ENCODE results near the gene RNU5B-1.
"Not testable (repeated sequence)": the region's sequence is repeated elsewhere in the genome, so short reads cannot be mapped to it uniquely, and the experiment has no call there.

RNU5B-1 gene

DNA sequence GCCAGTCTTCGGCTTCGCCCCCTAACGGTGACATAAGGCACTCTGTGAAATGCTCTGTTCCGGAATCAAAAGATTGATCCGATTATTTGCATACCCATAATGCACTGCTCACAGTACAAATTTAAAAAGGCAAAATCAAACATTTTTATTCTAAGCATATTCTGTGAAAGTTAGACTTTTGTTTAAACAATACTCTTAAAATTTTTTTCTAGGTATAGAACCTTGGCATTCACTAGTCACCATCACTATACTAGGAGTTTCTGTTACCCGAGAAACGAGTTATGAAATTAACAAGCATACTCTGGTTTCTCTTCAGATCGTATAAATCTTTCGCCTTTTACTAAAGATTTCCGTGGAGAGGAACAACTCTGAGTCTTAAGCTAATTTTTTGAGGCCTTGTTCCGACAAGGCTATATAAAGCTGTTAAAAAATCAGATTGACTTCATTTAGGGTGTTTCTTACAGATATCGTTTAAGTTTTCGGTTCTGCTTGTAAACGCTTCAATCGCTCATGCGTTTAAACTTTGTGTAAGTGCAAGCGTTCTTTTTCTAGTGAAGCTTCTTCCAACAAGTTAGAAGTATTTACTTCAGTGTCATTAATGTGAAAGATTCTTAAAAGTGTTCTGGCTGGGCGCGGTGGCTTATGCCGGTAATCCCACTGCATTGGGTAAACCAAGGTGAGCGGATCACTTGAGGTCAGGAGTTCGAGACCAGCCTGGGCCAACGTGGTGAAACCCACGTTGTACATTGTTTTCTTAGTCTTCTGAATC lies at the start of gene RNU5B-1:
Gene RNU5B-1, plus strand, starts transcription at position 297 of the 769 bp plus-strand sequence.
- Mint-ChIP-seq H3K4me1 (peaks cover 37% of the 10 kb centered on the region), H3K36me3 (no peaks in the 10 kb centered on the region), H3K9me3 (no peaks in the 10 kb centered on the region), H3K27me3 (no peaks in the 10 kb centered on the region), H3K4me3 (peak within 1 kb of the TSS; percentile 99), H3K27ac (peak within 1 kb of the TSS; percentile 99)

DNA sequence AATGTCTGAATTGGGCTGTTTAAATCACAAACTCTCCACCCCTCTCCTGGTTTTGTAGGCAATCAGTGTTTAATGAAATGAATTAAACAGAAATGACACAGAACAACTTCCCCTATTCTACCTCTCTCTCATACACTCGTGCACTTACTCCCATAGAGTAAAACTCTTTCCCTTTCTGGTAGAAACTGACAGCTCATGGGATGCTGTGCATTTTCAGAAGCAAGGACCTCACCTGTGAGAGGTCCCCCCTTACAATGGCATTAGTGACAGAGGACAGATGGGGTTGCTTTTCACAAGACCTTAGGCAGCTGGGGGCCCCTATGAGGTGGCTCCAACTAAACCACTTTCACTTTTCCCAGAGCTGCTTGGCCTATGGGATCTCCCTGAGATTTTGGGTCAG lies 49.7 kb upstream of the RNU5B-1 start:
- peaks cover 12% of the 10 kb centered on the region for H3K36me3 Mint-ChIP-seq
- no peaks in the 10 kb centered on the region for H3K9me3 Mint-ChIP-seq
- H3K4me3 Mint-ChIP-seq: no peak overlapping the region
- no peak overlapping the region for H3K27ac Mint-ChIP-seq
- H3K4me1 Mint-ChIP-seq: peaks cover 9% of the 10 kb centered on the region
- H3K27me3 Mint-ChIP-seq: no peaks in the 10 kb centered on the region

DNA sequence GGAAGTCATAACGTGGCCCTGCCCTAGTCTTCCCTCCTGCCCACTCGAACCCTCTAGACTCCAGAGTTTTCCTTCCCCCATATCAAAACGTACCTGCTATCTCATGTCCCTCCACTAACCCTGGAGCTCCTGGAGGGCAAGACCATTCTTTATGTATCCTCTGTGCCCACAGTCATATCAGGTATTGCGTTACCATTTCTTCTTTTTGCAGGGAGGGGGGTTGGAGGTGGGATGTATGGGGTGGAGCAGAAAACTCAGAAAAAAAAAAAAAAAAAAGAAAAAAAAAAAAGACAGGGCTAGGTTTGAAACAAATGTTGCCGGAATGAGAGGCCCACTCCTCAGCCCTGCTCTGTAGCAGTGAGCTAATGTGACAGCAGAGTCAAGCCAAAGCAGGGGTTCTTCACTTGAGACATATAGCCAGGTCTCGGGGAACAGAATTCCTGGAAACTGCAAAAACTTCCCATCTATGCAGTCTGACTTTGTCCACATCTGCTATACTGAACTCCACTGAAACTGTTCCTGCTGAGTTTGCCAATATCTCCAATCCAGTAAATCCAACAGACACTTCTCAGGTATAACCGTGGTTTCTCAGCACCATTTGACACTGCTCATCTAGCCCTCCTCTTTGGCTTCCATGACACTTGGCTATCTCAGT lies 48.9 kb upstream of the RNU5B-1 start:
- Mint-ChIP-seq H3K27ac (peak overlapping the region; percentile 53), H3K4me1 (peaks cover under 1% of the 10 kb centered on the region), H3K9me3 (no peaks in the 10 kb centered on the region), H3K4me3 (no peak overlapping the region), H3K36me3 (peaks cover 15% of the 10 kb centered on the region), H3K27me3 (no peaks in the 10 kb centered on the region)

DNA sequence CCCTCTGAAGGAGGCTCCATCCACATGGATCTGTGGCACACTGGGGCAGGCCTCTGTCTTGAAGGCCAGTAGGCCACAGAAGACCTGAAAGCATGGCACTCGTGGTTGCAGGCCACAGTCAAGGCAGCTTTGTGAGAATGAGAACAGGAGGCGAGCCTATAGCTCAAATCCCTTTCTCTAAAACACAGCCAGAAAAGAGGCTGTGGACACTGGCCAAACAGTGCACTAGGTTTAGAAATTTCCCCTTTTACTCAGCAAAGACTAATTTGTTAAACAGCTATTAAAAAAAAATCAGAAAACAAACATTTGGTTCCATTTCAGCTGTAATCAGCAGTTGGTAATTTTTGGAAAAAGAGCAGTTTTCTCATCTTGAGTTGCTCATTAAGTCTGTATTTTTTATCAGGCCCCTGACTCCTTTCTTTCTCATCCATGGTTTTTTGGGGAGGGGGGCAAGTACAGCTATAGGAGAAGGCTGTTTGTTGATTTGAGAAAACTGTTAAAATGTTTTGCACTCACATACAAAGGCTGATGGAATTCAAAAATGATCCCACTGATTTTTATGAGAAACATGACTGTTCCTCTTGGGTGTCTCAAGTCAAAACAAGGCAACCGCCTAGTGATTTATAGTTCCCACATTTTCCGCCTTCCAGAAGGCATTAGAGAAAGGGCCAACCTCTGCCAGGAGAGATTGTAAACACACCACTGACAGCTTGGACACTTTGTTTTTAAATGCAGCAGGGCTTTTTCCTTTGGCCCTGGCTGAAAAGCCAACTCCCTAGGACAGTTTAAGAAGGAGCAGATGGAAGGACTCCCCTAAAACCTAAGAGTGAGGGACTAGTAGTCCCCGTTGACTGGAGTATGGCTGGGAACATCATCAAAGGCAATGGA lies 45.9 kb upstream of the RNU5B-1 start:
- Mint-ChIP-seq H3K27ac (no peak overlapping the region), H3K36me3 (peaks cover 20% of the 10 kb centered on the region), H3K4me3 (no peak overlapping the region), H3K9me3 (no peaks in the 10 kb centered on the region), H3K27me3 (no peaks in the 10 kb centered on the region), H3K4me1 (no peaks in the 10 kb centered on the region)

DNA sequence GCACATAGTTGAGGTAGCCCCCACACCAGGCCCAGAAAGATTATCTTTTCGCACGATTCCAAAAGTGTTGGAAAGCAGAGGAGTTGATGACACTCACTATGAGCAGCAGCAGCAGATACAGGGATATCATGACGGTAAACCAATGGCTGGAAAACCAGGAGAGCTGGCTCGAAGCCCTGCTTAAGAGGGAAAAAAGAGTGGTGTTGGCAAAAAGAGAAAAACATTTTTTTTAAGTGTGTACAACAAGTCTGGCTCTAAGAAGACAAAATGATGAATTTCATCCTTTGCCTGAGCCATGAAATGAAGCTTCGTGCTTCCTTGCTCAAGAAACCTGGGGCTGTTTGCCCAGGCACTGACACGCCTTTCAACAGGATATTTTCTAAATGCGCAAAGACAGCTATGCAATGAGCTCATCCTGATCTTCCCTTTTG lies 45.1 kb upstream of the RNU5B-1 start:
- peaks cover 20% of the 10 kb centered on the region for H3K36me3 Mint-ChIP-seq
- H3K4me1 Mint-ChIP-seq: no peaks in the 10 kb centered on the region
- H3K27ac Mint-ChIP-seq: no peak overlapping the region
- no peak overlapping the region for H3K4me3 Mint-ChIP-seq
- no peaks in the 10 kb centered on the region for H3K27me3 Mint-ChIP-seq
- H3K9me3 Mint-ChIP-seq: no peaks in the 10 kb centered on the region

DNA sequence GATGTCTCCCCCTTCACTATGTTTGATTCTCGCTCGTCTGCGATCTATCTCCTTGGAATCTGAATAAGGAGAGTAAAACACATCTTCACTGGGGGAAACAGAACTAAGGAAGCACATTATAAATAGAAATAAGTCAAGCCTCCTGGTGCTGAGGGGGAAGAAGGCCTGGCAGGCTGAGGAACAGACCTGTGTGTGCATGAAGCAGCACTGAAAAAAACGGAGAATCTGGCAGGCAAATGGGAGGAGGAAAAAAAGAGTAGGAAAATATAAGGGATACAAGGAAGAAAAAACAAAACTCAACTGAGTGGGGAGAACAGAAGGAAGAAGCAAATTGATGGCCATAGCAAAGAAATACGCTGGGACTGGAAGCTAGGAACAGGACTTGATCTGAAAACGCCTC lies 43.5 kb upstream of the RNU5B-1 start:
- Mint-ChIP-seq H3K9me3 (no peaks in the 10 kb centered on the region), H3K27me3 (no peaks in the 10 kb centered on the region), H3K4me3 (no peak overlapping the region), H3K27ac (peak overlapping the region; percentile 47), H3K4me1 (no peaks in the 10 kb centered on the region), H3K36me3 (peaks cover 16% of the 10 kb centered on the region)

DNA sequence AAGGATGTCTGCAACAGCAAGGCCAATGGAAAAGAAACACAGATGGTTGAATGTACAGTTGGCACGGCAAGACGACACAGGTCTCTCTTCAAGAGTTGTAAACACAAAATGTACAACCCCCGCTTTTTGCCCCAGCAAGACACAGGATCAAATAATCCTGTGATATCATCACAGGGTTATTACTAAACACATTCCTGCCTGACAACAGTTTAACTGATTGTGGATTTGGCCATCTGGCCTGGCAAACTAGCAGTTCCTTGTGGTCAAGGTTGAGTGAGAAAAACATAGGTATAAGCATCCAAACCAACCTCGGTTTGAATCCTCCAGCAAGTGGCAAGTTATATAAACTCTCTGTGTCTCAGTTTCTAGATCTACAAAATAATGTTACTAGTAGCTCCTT lies 41.2 kb upstream of the RNU5B-1 start:
- H3K4me3 Mint-ChIP-seq: no peak overlapping the region
- no peak overlapping the region for H3K27ac Mint-ChIP-seq
- peaks cover 13% of the 10 kb centered on the region for H3K36me3 Mint-ChIP-seq
- H3K9me3 Mint-ChIP-seq: no peaks in the 10 kb centered on the region
- H3K4me1 Mint-ChIP-seq: no peaks in the 10 kb centered on the region
- no peaks in the 10 kb centered on the region for H3K27me3 Mint-ChIP-seq

DNA sequence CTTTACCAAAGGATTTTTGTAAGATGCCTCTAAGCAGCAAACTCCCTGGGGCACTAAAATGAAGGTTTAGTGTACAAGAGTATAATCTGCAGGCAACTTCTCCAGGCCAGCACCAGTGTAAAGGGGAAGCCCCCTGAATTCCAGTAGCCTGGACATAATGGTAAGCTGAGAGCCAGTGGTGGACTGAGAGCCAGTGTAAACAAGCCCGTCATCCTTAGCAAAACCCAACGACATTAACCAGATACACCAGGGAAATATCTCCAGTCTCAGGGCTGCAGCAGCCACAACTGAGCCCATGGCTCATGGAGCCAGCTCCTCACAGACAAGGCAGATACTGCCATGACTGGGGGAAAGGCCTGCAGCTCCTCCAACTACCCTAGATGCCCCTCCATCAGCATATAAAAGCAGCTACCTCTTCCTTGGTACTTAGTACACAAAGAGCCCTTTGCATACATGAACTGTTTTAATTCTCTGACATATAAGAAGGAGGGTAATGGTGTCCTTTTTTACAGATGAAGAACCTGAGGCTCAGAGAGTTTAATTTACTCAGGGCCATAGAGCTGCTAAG lies 39.5 kb upstream of the RNU5B-1 start:
- no peak overlapping the region for H3K27ac Mint-ChIP-seq
- no peak overlapping the region for H3K4me3 Mint-ChIP-seq

DNA sequence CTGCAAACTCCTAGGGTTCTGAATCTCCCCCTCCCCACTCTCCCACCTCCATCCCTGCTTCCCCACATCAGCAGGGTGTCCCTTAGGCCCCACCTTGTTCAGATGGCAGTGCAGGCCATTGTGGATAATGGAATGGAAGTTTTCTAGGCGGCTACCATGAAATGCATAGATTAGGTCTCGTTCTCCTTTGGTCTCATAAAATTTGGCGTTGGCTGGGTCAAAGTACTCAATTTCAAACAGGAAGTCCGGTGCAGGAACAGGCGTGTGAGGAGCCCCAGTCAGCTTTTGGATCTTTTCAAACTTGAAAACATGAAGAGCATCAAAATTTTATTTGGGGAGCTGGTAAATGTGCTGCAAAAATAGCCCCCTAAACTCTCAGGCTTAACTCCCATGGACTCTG lies 38.0 kb upstream of the RNU5B-1 start:
- peaks cover under 1% of the 10 kb centered on the region for H3K4me1 Mint-ChIP-seq
- no peaks in the 10 kb centered on the region for H3K9me3 Mint-ChIP-seq
- H3K36me3 Mint-ChIP-seq: peaks cover 6% of the 10 kb centered on the region
- H3K27me3 Mint-ChIP-seq: no peaks in the 10 kb centered on the region
- no peak overlapping the region for H3K27ac Mint-ChIP-seq
- H3K4me3 Mint-ChIP-seq: no peak overlapping the region

More for the DNA sequence above, 39.5 kb upstream of the RNU5B-1 start:
- H3K4me1 Mint-ChIP-seq: no peaks in the 10 kb centered on the region
- no peaks in the 10 kb centered on the region for H3K9me3 Mint-ChIP-seq
- H3K27me3 Mint-ChIP-seq: no peaks in the 10 kb centered on the region
- peaks cover 12% of the 10 kb centered on the region for H3K36me3 Mint-ChIP-seq

DNA sequence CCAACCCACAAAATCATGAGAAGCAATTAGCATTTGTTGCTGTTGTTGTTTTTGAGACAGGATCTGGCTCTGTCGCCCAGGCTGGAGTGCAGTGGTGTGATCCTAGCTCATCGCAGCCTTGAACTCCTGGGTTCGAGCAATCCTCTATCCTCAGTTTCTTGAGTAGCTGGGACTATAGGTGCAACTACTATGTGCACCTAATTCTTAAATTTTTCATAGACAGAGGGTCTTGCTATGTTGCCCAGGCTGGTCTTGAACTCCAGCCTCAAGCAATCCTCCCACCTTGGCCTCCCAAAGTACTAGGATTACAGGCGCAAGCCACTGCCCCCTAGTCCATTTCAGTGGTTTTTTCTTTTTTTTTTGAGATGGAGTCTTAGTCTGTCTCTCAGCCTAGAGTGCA lies 36.1 kb upstream of the RNU5B-1 start:
- peaks cover 6% of the 10 kb centered on the region for H3K36me3 Mint-ChIP-seq
- no peaks in the 10 kb centered on the region for H3K9me3 Mint-ChIP-seq
- H3K4me3 Mint-ChIP-seq: no peak overlapping the region
- H3K27me3 Mint-ChIP-seq: no peaks in the 10 kb centered on the region
- no peak overlapping the region for H3K27ac Mint-ChIP-seq
- H3K4me1 Mint-ChIP-seq: peaks cover 8% of the 10 kb centered on the region

DNA sequence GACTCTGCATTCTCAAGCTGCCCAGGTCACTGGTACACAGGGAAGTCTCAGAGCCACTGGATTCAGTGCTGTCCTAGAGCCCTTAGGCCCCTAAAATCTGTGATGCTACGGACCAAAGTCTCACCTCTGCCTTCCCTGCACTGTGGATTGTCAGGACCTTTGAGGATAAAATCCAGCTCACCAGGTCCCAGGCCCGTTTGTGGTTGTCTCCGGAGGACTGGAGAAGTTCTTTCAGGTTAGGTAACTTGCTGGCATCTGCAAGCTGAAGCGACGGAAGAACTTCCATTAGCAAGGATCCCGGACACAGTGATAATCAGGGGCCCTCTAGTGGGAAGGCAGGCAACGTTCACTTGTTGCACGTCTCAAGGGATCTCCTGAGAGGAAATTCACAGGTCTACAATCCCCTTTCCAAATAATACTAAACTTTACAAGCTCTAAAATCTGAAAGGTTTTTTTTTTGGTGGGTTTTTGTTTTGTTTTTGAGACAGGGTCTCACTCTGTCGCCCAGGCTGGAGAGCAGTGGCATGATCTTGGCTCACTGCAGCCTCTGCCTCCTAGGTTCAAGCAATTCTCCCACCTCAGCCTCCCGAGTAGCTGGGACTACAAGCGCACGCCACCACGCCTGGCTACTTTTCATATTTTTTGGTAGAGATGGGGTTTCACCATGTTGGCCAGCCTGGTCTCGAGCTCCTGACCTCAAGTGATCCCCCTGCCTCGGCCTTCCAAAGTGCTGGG lies 33.5 kb upstream of the RNU5B-1 start:
- not testable (repeated sequence) for H3K36me3 Mint-ChIP-seq, H3K27ac Mint-ChIP-seq, H3K27me3 Mint-ChIP-seq, H3K4me3 Mint-ChIP-seq, H3K9me3 Mint-ChIP-seq
- H3K4me1 Mint-ChIP-seq: peaks cover 26% of the 10 kb centered on the region

DNA sequence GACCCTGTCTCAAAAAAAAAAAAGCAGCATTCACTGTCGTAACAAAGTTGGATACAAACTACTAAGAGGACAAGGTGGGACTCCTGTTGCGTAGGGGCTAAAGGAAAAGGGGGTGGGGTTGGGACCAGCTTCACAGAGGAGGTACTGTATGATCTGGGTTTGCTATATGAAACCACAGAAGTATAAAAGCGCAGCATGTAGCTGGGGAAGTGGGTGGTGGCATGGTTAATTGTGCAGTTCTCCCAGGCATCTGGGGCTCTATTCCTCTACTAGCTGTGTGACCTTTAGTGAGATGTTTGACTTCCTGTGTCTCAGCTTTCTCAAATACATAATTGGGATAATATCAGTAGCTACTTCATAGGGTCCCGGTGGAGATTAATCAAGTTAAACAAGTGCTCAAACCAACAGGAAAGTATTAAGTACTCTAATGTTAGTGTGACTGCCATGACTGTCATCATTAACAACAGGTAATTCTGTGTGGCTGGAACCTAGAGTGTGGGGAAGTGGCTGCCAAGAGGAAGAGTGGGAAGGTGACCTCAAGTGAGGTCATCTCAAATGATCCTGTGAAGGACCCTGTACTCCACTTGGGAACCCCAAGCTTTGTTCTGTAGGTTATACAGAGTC lies 29.3 kb upstream of the RNU5B-1 start:
- peaks cover 61% of the 10 kb centered on the region for H3K4me1 Mint-ChIP-seq

DNA sequence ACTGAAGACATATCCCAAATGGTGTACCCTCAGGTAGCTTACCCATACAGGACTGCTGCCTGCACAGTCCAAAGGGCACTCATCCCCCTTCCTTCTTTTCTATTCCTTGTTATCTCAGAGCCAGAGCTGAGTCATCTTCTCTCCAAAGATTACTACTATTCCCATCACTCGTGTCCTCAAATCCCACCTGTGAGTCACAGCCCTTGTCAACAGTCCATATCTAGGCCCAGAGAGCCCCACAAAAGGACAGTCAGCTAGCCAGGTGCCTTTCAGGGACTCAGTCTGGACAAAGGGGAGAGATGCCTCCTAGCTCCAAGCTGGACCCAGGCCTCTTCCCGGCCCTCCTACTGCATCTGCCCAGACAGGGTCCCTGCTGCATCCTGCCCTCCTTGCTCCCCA lies 28.8 kb upstream of the RNU5B-1 start:
- Mint-ChIP-seq H3K4me1 (peaks cover 66% of the 10 kb centered on the region), H3K4me3 (peak overlapping the region; percentile 61), H3K36me3 (peaks cover 5% of the 10 kb centered on the region), H3K9me3 (no peaks in the 10 kb centered on the region), H3K27me3 (no peaks in the 10 kb centered on the region), H3K27ac (peak overlapping the region; percentile 90)

More for the DNA sequence above, 29.3 kb upstream of the RNU5B-1 start:
- Mint-ChIP-seq H3K36me3 (peaks cover 3% of the 10 kb centered on the region), H3K27me3 (no peaks in the 10 kb centered on the region), H3K4me3 (peak overlapping the region; percentile 61), H3K9me3 (no peaks in the 10 kb centered on the region), H3K27ac (peak overlapping the region; percentile 90)

DNA sequence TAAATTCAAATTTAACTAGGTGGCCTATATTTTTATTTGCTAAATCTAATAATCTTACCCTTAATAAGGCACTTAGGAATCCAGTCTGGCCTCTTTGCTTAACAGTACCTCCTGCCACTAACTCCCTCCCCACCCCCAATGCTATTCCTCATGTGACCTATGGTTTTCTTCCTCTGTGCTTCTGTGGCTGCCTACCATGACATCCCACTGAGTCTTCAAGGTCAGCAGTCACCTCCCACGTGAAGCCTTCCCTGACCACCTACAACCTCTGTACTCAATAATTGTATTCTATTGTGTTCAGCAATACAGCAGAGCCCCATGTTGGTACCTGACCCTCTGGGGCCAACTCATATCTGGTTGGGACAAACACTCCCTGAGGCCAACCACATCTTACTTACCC lies 27.5 kb upstream of the RNU5B-1 start:
- Mint-ChIP-seq H3K4me1 (peaks cover 62% of the 10 kb centered on the region), H3K9me3 (no peaks in the 10 kb centered on the region), H3K4me3 (no peak overlapping the region), H3K27me3 (no peaks in the 10 kb centered on the region), H3K36me3 (peaks cover 5% of the 10 kb centered on the region), H3K27ac (peak overlapping the region; percentile 53)

All from activated naive CD4-positive, alpha-beta T cell treated with anti-CD3 and anti-CD28 coated beads, Interleukin-2, amount 50 U/mL, for 24 hours (primary cell).